HepG2 (cell line): ENCODE data around the gene NAGA. TPM values are rescaled to one million over a fixed set of nuclear protein-coding genes. Genes with fewer than 3 reads are reported as not detected.

ENCODE experiments used
- CENPX ChIP-seq: sonication (generic); formaldehyde crosslinking; IDR thresholded peaks from 2 replicates; pipeline ENCODE4 v1.9.0; 2021; ENCODE audit warnings: mild to moderate bottlenecking, missing genetic modification reagents, moderate library complexity
- EHMT2 ChIP-seq: fragments of 200-600 bp; sonication (generic); IDR thresholded peaks from 2 replicates; pipeline ENCODE4 v1.7.0; 2017; ENCODE audit warnings: antibody characterized with exemption, low read depth, low read length, borderline replicate concordance
- LRRFIP1 ChIP-seq: sonication (generic); formaldehyde crosslinking; conservative IDR thresholded peaks from 2 replicates; pipeline ENCODE4 v1.4.0; 2020; ENCODE audit warnings: missing genetic modification reagents
- RORA ChIP-seq: sonication (generic); formaldehyde crosslinking; IDR thresholded peaks from 2 replicates; pipeline ENCODE4 v1.5.0; 2020; ENCODE audit warnings: mild to moderate bottlenecking, missing genetic modification reagents, moderate library complexity
- SKI ChIP-seq: fragments of 450-650 bp; IDR thresholded peaks from one replicate; pipeline ENCODE4 v1.6.1; 2018; ENCODE audit warnings: mild to moderate bottlenecking; ENCODE audit not compliant: partially characterized antibody
- SUZ12 ChIP-seq: fragments of 150-350 bp; IDR thresholded peaks from 2 replicates; pipeline ENCODE4 v1.6.1; 2014; ENCODE audit warnings: low read depth, low read length
- ZBTB40 ChIP-seq, 2 experiments: fragments of 450-650 bp in 1 of 2; sonication (generic) in 1 of 2; formaldehyde crosslinking in 1 of 2; IDR thresholded peaks; 2 replicates each; pipeline versions ENCODE4 v1.6.1 to v1.8.0; 2016 to 2022; ENCODE audit warnings: antibody characterized with exemption in 1 of 2, mild to moderate bottlenecking in 1 of 2, missing genetic modification reagents in 1 of 2
- ZNF10 ChIP-seq: sonication (generic); formaldehyde crosslinking; IDR thresholded peaks from 2 replicates; pipeline ENCODE4 v1.4.0; 2020; ENCODE audit warnings: mild to moderate bottlenecking, low read depth, missing genetic modification reagents, borderline replicate concordance
- ZNF207 ChIP-seq: fragments of 450-650 bp; IDR thresholded peaks from 2 replicates; pipeline ENCODE4 v1.6.1; 2016; ENCODE audit warnings: antibody characterized with exemption, borderline replicate concordance
- ZNF282 ChIP-seq: fragments of 450-650 bp; IDR thresholded peaks from 2 replicates; pipeline ENCODE4 v1.6.1; 2018; ENCODE audit not compliant: partially characterized antibody
- ZNF326 ChIP-seq: sonication (generic); formaldehyde crosslinking; IDR thresholded peaks from 2 replicates; pipeline ENCODE4 v1.4.0; 2020; ENCODE audit warnings: missing genetic modification reagents, borderline replicate concordance
- ZNF850 ChIP-seq: sonication (generic); formaldehyde crosslinking; conservative IDR thresholded peaks from 2 replicates; pipeline ENCODE4 v1.9.0; 2021; ENCODE audit warnings: mild to moderate bottlenecking, missing genetic modification reagents
- polyA plus RNA-seq, 8 experiments: library from polyadenylated mRNA; depleted of rRNA in 3 of 8; stranded (reverse) in 7 of 8; unstranded in 1 of 8; fragments of >200 nt; fragmentation: Illumina TruSeq in 4 of 8; extraction: Trizol in 4 of 8; gene quantifications; 2 replicates each; pipeline versions ENCODE4 v1.2.1 to v1.2.3, GENCODE V29; 2011 to 2016; ENCODE audit warnings: low read depth in 4 of 8, missing spikeins in 1 of 8, mixed read lengths in 1 of 8; ENCODE audit not compliant: insufficient read depth in 1 of 8
- total RNA-seq, 5 experiments: library from RNA; depleted of rRNA; stranded (reverse); fragments of >200 nt; fragmentation: Illumina TruSeq; extraction: Trizol; gene quantifications; 2 replicates each; pipeline ENCODE4 v1.2.3, GENCODE V29; 2016; ENCODE audit warnings: low read depth in 1 of 5
- TF ChIP-seq, protein P1 (sequence below): sonication (generic); formaldehyde crosslinking; IDR thresholded peaks from 2 replicates; pipeline ENCODE4 v1.4.0; 2020; ENCODE audit warnings: mild to moderate bottlenecking, missing genetic modification reagents

Gene NAGA
- total and polyA plus RNA-seq, 2 of the 13 experiments (the other 11 are each of a cell fraction or from before 2014, with no cell fraction given) = 15.1 to 23.4 TPM

DNA sequence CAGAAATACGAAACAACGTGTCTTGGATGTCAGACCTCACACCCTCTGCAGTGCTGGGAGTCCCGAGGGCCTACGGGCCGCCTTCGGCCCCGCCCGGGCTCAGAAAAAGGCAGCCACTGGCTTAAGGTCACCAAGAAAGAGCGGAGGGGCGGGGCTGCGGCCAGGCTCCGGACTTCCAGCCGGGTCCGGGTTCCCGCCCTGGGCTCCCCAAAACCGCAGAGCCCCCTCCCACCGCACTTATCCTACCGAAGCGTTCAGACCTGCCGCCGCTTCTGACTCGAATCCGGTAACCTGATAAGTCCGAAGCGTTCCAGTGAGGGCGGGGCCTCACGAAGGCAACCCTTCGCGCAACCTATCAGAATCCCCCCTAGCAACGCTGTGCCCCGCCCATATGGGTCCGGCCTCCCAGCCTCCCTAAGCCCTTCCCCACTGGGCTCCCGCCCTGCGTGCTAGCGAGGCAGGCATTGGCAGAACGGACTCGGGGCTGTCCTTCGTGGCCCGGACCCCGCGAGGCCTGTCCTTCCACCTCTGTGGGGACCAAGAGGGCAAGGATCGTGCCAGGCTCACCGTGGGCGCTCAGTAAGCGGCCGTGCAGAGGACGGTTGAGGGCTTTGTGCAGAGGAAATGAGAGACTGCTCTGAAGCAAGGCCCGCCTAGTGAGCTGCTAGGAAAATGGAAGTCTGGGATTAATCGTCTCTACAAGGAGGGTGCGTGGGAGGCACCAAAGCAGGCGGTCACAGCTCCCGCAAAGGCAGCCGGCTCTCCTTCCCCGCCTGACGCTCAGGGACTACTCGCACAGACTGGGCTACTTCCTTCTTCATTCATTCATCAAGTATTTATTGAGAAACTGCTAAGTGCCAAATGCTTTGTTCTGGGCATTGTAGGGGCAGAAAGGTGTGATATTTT lies at the start of gene NAGA (continued):
- TF ChIP-seq ZBTB40 (IDR thresholded peaks at IDR 0.05) (no peak), ZBTB40 (CRISPR knock-in tag; IDR thresholded peaks at IDR 0.05) (peak; percentile 68; the same call in 1 of the 2 replicates), ZNF10 (CRISPR knock-in tag) (no peak), EHMT2 (peak; percentile 53; the same call in 1 of the 2 replicates), ZNF282 (no peak), SUZ12 (no peak), ZNF850 (0 out of 2 replicates have a peak, but pooled peaks have one; percentile 36), CENPX (CRISPR knock-in tag) (no peak), RORA (no peak), SKI (peak; percentile 8), ZNF207 (no peak), ZNF326 (CRISPR knock-in tag) (no peak), LRRFIP1 (CRISPR knock-in tag) (no peak)
- TF ChIP-seq, protein P1, sequence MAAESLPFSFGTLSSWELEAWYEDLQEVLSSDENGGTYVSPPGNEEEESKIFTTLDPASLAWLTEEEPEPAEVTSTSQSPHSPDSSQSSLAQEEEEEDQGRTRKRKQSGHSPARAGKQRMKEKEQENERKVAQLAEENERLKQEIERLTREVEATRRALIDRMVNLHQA (CRISPR knock-in tag) = no peak
